GM11168 (cell line): ENCODE measurements around the gene BIN1.

Experiments used
- in situ Hi-C: fragments of 300-500 bp; cut with MboI; formaldehyde crosslinking; loops from one replicate; pipeline ENCODE4 v1.12.0; 2022; ENCODE audit warnings: low sequenced_read_pairs; ENCODE audit not compliant: unreplicated experiment

BIN1 gene

DNA sequence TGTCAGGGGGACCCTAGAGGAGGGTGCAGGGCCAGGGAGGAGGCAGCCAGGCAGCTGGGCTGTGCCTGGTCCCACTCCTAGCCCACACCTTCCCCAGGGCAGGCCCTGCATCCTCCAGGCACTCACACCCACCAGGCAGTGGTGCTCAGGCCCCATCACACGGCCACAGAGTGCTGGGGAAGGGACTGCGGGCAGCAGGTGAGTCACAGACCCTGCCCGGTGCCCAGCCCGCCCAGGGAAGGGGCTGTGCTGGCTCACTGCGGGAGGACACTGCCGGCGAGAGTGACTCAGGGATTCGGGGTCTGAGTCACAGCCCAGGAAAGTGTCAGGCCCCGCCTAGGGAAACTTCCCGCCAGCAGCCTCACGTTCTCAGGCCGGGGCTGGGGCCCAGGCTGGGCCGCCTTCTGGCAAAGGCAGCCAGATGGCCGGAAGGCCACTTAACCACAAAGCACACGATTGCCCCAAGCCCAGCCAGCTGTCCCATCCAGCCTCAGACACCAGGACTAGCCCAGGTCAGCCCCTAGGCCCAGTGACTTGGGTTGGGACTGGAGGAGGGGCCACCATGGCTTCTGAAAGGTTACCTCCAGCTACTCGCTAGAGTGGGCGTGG, 42.2 kb downstream of the BIN1 start:
- in situ Hi-C loops: no loop called here

DNA sequence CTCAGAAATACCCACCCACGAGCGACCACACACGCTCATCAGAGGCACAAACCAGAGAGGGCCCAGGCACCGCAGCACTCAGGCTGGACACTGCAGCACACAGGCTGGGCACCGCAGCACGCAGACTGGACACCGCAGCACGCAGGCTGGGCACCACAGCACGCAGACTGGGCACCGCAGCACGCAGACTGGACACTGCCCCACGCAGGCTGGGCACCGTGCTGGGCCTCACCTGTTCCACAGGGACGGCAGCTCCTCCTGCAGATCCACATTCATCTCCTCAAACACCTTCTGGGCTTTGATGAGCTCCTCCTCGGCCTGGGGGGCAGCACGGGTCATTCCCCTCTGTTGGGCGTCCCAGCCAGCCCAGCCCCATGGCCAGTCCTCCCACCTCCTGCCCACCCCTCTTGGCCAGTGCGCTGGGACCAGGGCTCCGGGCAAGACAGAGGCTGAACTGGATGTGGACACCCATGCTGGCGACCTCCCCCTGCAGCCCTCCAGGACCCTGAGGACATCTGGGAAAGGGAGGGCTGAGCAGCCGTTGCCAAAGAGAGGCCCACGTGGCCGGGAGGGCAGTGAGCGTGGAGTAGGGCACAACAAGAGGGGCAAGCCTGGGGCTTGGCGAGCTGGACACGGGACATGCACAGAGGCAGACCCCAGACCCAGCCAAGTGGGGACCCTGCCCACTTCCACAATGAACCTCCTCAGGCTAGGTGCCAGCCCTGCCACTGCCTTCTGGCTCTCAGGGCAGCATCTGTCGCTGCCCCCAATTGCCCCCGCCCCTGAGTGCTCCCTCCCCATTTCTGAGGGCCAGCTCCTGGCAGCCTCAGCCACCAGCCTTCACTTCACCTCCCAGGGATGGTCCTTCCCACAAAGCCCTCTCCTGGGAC, 43.0 kb downstream of the BIN1 start:
- in situ Hi-C loops: no loop called here

DNA sequence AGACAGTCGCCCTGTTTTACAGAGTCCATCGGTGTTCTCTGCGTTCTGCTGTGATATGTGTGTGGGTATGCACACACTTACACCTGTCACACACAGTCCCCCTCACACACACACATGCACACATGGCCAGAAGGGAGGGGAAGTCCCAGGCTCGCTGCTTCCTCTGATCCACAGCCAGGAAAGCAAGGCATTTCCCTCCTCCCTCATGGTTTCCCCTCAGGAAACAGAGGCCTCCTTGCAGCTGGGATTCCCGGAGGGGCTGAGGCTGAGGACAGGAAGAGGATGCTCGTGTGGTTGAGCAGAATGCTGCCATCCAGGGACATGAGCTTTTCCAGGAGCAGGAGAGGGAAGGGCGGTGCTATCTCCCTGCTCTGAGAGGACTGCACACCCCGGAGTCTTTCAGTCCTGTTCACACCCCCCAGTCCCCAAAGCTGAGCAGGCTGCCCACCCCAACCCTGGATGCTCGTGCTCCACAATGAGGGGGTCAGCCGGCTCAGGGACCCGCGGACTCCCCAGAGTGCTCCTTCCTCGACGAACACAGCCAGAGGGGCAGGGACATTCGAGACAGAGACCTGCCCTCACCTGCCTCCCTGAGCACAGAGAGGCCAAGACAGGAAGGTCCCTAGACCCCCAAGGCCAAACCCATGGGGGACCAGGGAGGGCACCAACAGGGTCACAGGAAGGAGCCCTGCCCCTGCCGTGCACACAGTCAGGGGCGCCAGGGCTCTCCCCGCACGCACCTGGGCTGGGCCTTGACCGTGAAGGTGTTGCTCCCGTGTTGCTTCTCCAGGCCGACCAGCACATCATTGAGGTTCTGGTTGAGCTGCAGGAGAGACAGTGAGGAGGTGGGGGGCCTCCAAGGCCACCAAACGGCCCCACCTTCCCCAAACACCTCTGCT, 45.3 kb downstream of the BIN1 start:
- in situ Hi-C loops: no loop called here

GRCh38 chr2:127060264-127060945, 46.5 kb downstream of the BIN1 start:
- in situ Hi-C loops: no loop called here

GRCh38 chr2:127059559-127059958, 47.4 kb downstream of the BIN1 start:
- in situ Hi-C loops: no loop called here

GRCh38 chr2:127058954-127059252, 48.1 kb downstream of the BIN1 start:
- in situ Hi-C loops: no loop called here

GRCh38 chr2:127058246-127058953, 48.6 kb downstream of the BIN1 start:
- in situ Hi-C loops: no loop called here

DNA sequence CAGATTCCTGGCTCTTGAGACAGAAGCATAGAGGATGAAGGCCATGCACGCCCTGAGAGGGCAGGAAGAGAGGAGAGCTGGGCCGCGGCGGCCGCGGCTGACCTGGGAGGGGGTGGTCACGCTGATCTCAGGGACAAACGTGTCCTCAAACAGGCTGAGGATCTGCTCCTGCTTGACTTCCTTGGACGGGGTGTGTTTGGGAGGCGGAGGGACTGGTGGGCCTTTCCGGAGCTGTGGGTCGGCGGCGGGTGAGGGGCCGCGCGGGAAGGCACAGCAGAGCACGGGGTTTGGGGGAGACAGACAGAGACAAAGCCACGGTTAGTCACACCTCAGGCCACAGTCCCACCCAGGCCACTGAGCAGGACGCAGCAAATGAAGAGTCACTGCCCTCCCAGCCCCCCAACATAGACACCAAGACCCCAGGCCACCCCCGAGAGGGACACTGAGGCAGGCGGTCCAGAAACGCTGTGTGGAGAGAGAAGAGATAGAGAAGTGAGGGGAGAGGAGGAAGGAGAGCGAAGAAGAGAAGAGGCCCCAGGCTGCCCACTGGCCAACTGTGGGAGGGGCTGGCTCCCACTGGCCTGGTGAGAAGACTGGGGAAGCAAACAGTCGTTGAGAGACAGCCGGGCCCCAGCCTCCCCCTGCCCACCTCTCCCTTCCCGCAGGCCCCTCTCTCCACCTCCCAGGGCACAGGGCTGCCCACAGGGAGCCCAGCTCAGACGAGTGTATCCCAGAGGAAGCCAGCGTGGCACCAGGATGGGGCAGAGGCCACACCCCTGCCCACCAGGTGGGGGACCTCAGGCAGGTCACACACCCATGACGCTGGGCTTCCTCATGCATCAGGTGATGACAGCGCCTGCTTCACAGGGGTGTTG, 49.3 kb downstream of the BIN1 start:
- in situ Hi-C loops: no loop called here

DNA sequence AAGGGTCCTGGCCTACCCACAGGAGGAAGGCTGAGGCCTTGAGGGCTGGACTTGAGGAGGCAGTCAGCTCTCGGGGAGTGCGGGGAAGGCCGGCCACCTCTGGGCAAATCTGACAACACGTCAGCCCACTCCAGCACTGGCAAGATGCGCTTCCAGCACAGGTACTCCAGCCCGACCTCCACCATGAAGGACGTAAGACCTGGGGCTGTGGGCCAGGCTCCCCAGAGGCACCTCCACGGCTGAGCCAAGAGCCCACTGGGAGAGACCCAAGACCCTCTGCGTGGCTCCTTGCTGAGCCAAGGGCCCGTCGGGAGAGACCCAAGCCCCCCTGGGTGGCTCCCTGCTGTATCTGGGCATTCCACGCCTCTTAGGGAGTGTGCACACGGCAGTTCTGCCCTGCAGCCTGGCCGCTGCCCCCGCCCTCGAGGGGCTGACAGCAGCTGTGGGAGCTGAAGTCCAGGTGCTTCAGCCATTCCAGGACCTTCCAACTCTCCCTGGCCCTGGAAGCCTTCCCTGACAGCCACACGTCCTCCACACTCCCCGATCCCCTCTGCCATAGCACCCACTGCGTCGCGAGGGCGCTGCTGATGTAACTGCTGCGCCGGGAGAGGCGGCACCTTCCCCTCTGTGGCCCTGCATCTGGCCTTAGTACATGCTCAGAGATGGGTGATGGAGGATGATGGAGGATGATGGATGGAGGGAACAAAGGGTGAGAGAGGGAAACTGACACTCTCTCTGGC, 50.2 kb downstream of the BIN1 start:
- in situ Hi-C loops: no loop called here

DNA sequence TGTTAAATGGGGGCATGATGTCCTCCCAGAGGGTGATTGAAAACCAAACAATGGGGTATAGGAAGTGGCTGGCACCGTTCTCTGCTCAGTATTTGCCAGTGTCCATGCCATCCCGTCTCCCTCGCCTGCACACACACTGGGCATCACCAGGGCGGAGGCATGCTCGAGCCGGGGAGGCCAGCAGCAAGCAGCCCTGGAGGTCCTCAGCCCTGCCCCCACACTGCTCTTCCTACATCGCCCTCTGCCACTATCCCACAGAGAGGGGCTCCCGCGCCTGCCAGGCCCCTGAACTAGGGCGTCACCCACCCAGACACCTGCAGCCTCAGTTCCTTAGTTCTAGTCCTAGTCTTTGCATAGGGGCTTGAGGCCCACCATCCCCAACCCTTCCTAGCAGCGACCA, 50.9 kb downstream of the BIN1 start:
- in situ Hi-C loops: no loop called here

- in situ Hi-C loops: no loop called here
These were observed 51.2 kb downstream of the BIN1 start for GRCh38 chr2:127055786-127056076.

DNA sequence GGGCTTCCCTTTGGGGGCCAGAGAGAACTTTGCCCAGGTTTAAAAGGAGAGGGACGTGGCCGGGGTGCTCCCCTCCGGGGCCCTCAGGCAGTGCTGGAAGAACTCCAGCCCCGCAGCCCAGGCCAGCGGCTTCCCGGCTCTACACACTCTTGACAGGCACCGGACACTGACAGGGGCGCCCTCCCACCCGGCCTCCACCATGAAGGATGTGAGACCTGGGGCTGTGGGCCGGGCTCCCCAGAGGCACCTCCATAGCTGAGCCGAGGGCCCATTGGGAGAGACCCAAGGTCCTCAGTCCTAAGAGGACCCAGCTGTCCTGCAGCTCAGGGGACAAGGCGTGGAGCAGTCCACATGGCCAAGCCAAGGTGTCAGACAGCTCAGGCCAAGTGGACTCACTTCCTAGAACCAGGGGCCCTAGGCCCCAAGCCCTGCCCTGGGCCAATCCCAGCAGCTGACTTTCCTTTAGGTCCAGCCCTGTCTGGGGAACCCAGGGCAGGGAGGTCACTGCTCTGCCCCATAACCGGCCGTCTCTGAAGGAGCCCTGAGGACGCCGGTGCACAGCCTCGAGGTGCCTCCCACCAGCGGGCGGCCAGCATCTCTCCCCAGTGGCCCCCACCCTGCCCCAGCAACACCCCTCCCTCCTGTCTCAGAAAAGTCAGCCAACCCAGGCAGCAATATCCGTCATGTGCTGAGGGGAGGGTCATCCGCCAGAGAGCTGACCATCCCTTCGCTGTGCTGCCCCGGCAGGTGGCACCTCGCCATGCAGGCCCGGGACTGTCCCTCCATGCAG, 51.8 kb downstream of the BIN1 start:
- in situ Hi-C loops: no loop called here

- in situ Hi-C loops: no loop called here
These were observed 52.4 kb downstream of the BIN1 start for GRCh38 chr2:127054604-127054930.

GRCh38 chr2:127053731-127054603, 53.0 kb downstream of the BIN1 start:
- in situ Hi-C loops: no loop called here

- in situ Hi-C loops: no loop called here
These were observed 53.9 kb downstream of the BIN1 start for GRCh38 chr2:127052771-127053691.
